Cortex of kidney (tissue), 1 donor: ENCODE data around the gene KCNMA1.
"Not testable (repeated sequence)": the region's sequence is repeated elsewhere in the genome, so short reads cannot be mapped to it uniquely, and the experiment has no call there.

ENCODE experiments used
- DNase-seq: peaks from one replicate; lab custom pipeline; 2025; lab: John Stamatoyannopoulos, UW

The KCNMA1 gene

DNA sequence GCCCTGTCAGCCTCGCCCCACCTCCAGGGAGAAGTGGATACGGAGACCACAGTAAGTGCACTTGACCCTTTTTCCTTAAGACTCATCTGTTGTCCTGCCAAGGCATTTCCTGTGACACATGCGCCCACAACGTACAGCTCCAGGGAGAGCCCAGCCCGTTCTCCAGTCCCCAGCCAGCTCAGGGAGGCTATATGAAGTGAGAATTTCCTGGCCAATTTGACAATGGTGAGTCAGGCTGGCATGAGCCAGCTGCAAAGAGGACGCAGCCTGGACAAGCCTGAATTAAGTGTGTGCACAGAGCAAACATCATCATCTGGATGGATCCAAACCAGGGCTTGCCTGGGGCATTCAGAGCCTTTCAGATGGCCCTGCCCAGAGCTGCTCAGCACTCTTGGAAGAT is 244.8 kb downstream of the KCNMA1 start:
- no peak for DNase-seq

DNA sequence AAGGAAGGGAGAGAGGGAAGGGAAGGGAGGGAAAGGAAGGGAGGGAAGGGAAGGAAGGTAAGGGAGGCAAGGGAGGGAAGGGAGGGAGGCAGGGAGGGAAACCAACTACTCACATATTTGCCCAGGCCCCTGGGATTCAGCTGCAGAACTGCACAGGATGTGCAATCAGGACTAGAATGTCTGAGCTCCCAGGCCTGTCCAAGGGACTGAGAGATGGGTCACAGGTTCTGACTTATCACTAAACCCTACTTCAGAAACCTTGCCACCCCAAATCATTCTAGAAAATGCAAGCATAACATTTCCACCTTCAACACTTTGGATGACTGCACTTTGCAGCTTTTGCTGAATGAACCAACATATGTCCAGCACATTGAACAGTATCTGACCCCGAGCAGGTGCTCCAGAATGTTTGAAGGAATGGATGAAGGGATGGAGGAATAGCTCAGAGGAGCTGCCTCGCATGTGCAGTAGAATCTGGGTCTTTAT is 245.3 kb downstream of the KCNMA1 start:
- DNase-seq: no peak

DNA sequence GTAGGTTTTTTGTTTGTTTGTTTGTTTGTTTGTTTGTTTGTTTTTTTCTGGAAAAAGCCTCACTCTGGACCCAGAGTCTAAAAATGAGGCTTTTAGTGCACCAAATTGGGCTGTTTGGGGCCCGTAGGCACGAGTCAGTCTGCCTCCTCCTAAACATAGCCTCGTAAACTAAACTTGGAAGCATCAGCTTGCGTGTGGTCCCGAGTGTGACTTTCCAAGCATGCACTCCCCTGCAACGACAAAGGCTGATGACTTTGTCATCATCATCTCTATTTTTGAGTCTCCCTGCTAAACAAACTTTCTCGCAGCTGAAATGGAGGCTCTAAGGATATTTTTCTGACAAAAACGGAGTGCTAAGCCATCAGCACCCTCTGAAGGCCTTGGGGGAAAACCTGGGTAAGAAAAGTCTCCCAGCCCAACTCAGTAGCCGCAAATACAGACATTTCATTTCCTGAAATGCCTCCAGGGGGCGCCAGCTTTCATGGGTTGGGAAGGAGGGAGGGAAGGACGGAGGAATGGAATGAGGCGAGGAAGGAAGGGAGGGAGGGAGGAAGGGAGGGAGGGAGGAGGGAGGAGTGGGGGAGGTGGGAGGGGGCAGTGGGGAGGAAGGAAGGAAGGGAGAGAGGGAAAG is 245.9 kb downstream of the KCNMA1 start:
- no peak for DNase-seq

DNA sequence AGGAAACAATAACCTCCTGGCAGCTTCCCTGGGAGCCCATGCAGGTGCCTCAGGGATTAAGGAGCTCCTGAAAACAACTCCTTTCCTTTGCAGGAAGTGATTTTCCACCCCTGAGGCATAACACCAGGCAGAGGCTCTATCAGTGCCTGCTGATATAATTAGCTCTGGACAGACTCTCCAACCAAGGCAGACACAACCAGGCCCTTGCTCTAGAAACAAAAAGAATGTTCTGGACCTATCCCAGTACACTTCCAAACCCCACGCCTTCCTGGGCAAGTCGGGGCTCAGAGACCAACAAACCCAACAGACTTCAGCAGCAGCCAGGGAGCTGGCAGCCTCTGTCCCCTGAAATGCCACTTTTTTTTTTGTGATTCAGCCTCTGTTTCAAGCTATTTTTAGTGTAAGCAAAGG is 247.1 kb downstream of the KCNMA1 start:
- no peak for DNase-seq

DNA sequence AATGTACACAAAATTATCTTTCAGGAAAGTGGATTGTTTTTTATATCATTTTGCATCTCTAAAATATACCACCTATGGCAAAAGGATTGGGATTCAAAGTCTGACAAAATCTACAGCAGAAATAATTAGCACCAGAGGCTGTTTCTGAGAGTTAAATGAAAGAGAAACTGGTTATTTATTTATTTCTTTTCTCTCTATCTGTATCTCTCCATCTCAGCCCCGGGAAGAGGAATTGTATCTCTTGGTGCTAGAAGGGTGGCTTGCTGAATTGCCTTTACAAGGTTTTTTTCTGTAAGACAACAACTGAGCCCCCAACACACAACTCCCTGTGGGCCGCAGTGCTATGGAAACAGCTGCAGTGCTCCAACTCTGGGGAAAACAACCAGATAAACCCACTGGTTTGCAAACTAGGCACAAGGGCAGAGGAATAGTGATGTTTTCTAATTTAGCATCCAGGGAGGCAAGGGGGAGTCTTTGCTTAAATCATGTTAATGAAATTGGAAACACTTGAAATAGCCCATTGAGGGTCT is 249.0 kb downstream of the KCNMA1 start:
- no peak for DNase-seq

DNA sequence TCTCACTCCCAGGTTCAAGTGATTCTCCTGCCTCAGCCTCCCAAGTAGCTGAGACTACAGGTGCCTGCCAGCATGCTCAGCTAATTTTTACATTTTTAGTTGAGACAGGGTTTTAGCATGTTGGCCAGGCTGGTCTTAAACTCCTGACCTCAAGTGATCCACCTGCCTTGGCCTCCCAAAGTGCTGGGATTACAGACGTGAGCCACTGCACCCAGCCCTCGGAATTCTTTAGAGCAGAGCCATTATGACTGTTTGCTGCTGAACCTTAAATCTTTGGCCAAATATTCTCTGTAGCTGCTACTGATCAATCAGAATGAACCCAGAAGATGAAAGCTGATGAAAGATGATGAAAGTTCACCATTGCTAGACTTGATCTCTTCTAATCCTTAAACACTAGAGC is 249.9 kb downstream of the KCNMA1 start:
- not testable (repeated sequence) for DNase-seq

DNA sequence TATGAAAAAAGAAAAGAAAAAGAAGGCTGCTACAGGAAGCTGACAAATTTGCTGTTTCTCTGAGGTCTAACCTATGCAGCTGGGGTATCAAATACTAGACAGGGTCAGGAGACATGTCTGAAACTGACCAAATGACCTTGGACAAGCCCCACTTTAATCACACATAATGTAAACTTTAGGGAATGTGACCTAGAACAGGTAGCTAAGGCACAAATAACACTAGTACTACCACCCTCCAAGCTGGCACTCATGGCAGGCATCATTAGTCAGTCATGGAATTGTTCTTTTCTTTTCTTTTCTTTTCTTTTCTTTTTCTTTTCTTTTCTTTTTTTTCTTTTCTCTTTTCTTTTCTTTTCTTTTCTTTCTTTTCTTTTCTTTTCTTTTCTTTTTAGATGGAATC is 250.4 kb downstream of the KCNMA1 start:
- no peak for DNase-seq

DNA sequence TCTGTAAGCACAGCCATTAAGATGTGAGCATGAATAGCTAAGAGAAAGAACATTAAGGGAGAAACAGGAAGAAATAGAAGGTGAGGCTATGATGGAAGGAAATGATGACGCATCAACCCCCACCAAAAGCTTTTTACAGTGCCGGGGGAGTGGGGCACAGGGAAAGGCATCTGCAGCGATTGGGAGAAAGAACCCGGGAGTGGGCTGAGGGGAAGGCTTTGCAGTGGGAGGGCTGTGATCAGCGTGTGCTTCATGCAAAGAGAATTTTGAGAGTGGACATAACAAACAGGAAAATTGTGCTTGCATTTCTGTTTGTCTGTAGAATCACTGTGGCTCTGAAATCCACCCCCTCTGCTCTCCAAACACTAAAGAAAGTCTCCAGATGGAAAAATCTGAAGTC is 250.8 kb downstream of the KCNMA1 start:
- DNase-seq: no peak

DNA sequence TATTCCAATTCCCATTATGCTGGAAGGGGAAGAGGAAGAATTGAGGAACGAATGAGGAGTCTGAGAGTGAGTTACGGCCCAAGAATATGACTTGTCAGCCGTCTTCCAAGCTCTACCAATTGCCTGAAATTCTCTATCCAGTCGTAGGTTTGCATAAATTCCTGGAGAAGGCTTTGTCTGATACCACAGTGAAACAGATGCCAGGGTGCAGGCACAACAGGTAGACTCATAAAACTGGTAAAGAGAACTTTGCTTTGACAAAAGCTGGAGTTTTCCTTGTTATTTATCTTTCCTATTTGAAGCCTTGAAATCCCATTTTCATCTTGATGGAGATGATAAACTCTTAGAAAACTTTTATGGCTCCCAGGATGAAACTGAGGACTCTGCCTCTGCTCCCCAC is 251.2 kb downstream of the KCNMA1 start:
- DNase-seq: no peak

DNA sequence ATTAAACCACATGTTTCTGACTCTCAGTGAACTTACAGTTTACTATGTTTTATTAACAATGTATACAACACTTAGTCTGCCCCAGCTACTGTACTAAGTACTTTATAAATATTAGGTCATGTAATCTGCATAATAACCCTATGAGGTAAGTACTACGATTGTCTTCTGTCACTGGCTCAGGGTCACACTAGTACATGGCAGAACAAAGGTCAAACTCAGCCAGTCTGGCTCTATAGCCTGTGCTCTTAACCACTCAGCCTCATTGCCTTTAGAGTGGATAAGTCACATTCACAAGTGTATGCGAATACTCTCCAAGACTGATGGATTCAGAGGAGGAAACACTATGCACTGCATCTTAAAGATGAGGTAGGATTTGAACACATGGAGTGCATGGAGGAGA is 252.3 kb downstream of the KCNMA1 start:
- DNase-seq: no peak

DNA sequence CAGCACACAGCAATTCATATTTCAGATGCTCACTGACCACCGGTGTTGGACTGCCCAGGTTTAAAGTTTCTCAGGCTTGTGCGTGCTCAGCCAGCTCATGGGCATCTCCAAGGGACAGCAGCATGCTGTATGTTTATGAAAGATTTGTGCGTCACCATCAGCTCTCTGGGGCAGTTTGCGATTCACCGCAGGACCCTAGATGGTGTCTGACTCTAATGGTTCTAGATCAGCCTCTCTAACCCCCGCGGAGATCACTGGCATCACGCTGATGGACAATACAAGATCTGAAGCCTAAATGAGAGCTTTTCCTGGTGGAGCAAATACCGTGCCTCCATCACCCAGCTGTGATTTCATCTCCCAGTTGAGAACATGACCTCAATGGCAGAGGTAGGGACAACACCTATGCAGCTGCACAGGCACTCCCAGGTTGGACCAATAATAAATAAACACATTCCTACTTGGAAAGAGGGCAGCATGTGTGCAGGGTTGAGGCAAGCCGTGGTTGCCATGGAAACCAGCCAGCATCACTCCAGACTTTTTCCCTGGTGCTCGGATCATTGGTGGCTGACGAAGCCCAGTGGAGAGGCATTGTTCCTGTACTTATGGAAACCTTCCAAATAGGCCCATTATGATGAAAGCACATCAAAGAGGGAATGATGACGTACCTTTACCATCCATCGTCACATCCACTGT is 253.6 kb downstream of the KCNMA1 start:
- no peak for DNase-seq

DNA sequence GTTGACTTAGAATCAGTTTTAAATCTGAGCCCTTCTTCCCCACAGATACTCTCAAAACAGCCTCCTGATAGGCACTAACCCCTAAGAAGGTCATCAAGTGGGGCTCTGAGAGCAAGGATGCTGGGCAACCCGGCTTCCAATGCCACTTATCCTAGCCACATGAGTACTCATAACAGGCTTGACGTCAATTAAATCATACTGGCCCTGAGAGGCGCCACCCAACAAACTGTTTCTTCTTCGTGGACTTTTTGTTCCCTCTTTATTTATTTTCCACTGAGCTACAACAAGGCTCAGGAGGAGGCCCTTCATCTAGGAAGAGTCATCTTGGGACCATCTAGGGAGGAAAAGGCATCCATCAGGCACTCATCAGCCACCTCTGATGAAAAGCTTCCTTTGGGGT is 255.9 kb downstream of the KCNMA1 start:
- no peak for DNase-seq

DNA sequence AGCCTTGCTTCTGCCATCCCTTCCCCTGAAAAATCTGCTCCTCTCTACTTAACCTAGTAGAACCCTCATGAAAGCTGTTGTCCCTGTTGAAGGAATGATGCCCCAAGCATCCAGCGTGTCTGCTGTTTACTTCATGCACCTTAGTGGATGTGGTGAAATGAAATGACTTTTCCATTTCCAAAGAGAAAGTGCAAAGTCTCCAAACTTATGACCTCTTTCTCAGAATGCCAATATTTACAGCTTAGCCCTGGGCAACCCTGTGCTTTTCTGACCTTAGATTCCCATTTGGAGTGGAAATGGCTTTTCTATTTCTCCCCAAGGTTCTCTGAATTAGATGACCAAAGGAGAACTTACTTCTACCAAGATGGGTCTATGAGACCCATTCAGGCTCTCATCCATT is 256.9 kb downstream of the KCNMA1 start:
- DNase-seq: no peak

DNA sequence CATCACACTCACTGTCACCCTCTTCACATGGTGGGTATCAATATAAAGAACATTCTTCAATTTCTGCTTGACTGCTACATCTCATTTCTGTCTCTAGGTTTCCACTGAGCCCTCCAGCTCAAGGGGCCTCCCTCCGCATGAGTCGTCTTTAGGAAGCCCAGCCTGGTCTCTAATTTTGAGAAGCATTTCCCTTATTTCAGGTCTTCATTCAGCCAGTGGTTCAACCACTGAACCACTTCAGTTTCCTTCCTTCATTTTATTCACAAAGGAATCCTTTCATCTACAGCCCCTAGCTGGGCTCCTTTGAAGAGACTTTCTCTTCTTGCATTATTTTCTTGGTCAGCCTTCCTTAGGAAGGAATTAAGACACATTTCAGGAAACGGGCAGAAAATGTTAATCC is 257.4 kb downstream of the KCNMA1 start:
- DNase-seq: no peak

DNA sequence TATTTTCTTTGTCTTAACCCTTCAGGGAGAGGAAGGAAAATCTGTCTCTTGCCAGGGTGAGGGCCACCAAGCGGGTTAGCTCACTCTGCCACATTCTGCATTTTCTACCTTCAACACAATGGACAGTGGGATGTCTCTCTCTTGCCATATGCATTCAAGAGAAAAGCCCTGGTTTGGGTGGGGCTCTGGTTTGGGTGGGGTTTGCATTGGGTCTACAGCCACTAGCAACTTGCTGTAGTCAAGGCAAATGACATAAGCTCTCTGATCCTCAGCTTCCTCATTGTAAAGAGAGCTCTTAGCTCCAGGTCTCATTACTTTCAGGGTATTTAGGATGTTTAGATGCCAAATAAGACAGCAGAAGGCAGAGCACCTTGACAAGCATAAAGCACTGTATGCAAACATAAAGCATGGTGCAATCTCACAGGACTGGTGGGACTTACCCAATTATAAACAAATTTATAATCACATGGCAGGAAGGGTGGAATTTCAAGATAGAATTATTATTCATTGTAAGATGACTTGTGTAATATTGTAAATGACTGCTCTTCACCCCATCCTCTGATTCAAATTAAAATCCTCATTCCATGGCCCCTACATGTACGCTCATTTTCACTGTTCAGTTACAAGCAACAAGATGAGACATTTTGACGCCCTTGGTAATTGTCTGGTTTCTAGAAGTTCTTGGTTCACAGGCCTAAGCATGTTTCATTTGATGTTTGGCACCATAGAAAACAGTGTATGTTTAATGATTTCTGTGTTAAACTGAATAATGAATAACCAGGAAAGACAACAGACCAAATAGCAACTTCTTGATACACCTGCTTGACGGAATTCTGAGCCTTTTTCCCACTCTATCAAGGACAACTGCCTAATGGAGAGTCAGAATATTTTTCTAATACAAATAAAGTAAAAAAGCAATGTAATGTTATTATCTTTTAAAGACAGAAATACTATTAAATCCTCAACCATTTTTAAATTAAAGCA is 258.9 kb downstream of the KCNMA1 start:
- DNase-seq: no peak

DNA sequence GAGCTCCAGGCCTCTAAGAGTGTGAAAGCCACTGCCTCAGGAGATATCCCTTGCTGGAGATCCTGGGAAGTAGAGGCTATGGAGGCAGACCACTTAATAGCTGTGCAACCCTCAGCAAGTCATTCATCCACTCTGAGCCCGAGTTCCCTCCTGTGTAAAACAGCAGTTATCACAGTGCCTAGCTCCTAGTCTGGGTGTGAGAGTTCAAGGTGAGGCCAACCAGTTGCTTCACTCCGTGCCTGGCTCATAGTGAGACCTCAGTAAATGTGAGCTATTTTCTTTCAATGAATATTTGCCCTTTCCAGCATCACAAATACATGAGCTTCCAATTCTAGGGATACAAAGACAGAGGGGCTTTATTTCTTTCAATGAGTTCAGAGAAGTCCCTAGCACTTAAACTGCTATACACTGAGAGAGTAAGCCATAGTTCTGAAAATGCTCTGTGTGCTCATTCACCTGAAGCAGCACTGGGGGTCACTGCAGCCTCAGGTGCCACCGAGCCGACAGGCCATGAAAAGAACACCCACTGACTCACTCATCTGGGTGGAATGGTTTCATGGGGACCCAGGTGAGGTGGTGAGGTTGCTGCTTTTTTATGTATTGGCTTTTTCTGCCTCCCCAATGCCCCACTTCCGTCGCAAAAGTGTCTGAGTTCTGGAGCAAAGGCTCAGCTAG is 259.8 kb downstream of the KCNMA1 start:
- DNase-seq: no peak

DNA sequence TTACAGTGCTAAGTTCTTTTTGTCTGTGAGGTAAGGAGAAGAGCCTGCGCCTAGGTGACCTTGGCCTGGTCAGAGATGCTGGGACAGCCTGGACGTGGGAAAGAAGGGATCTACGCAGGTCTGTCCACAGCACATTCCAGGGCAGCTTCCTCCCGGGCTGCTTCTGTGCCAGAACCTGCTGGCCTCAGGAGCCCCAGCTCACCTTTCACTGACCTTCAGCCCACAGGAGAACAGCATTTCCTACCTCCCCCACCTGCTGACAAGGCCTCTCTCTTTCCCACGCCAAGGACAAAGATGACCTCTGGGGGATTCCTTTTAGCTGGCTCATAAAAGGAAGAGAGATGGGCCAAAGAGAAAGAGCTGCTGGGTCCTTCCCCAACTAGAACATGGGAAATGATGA is 260.6 kb downstream of the KCNMA1 start:
- DNase-seq: no peak

DNA sequence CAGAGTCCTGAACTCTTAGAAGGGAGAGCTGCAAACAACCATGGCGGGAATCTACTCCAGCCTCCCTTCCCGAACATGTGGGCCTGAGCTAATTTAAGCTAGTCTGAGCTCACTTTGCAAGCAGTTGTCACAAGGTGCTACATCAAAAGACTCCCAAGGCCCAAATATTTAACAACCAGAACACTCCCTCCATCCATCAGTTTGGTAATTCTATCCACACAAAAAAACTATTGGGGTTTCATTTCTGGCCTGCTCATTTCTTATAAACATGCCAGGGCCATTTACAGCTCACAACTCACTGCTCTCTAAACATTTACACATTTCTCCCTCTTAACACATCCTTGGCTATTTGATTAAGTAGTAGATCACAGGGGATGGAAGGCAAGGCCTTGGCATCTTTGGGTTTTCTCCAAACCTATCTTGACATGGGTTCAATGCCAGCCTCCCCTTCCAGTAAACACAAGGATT is 263.4 kb downstream of the KCNMA1 start:
- DNase-seq: no peak

DNA sequence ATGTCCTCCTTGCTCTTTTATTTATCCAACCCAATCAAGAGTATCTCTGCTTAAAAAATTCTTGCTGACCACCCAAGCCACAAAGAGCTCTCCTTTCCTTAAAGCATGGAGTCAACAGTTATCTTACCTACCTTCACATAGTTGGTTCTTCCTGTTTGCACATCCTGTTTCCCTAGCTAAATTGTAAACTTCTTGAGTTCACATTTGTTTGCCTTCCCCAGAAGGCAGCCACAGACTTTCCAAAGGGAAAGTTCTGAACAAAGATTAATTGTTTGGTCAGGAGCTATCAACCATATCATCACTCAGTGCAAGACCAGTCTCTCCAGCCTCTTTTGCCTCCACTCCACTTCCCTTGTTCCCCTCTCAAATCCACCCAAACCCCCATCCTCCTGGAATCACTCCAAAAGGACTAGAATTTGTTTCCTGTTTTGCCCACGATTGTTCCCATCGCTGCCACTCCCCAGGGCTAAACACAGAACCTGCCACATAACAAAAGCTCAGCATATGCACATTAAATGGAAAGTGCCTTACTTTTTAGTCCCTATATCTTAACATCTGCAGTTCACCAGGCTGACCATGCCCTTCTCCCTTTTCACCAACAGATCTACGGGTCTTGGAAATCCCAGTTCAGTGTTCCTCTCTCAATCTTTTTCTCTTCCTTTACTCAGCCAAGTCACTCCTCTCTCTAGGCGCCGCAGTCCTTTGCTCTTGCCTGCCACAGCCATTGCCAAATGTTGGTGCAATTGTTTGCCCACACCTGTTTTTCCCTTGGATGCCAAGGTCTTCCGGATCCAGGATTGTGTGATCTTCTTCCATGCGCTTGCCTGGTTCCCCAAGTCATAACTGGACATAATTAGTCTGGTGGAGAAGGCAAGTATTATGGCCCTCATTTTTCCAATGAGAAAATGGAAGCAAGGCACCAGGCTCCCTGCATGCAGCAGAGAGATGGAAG is 265.5 kb downstream of the KCNMA1 start:
- no peak for DNase-seq

DNA sequence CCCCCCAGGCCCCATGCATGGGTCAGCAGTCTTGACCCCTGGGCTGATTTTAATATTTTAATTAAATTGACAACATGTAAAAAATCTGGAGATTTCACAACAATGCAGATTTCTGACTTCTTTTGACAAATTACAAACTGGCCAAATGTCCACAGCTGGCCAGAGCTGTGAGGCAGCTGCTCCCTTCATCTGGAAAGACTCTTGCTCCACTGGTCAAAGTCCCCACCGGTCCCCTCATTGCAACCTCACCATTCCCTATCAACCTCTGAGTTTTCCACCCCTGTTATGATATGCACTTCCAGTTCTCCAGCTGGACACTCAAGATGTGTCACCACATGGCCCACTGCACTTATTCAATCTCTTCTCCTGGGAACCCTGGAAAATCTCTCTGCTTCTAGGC is 266.2 kb downstream of the KCNMA1 start:
- no peak for DNase-seq

DNA sequence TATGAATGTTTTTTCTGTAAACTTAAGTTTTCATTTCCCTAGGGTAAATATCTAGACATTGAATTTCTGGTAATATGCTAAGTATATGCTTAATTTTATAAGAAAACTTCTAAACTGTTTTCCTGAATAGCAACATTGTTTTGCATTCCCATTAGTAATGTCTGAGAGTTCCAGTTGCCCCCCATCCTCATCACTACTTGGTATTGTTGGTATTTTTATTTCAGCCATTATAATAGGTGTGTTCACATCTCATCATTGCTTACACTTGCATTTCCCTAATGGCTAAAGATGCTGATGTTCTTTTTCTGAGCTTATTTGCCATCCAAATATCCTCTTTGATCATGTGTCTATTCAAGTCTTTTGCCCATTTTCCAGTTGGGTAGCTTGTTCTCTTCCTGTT is 269.6 kb downstream of the KCNMA1 start:
- DNase-seq: no peak
